Stomach (tissue), 9 donors: ENCODE results near the gene RPS15. TPM values are rescaled to one million over a fixed set of nuclear protein-coding genes. Genes with fewer than 3 reads are reported as not detected.

Source experiments
- DNase-seq, 2 donors: peaks; one replicate each; pipeline versions ENCODE4 v3.0.0 to v3.0.0-alpha.2; 2013 to 2019
- H3K27ac ChIP-seq, 5 donors: fragments of 200-600 bp in 4 of 5; sonication (generic) in 4 of 5; one replicate each; pipeline ENCODE4 v1.5.1; 2013 to 2019; ENCODE audit warnings: mild to moderate bottlenecking in 1 of 5, moderate library complexity in 1 of 5
- H3K27me3 ChIP-seq, 3 donors: fragments of 200-600 bp; sonication (generic); one replicate each; pipeline ENCODE4 v1.5.1; 2017 to 2019; ENCODE audit warnings: mixed run types in 1 of 3
- H3K36me3 ChIP-seq, 4 donors: fragments of 200-600 bp; sonication (generic); 1 replicate in 3 of 4; 2 replicates in 1 of 4; pipeline ENCODE4 v1.5.1; 2016 to 2019
- H3K4me1 ChIP-seq, 4 donors: fragments of 200-600 bp; sonication (generic); one replicate each; pipeline ENCODE4 v1.5.1; 2016 to 2019
- H3K4me3 ChIP-seq, 4 donors: fragments of 200-600 bp; sonication (generic) in 3 of 4; one replicate each; pipeline ENCODE4 v1.5.1; 2016 to 2019; ENCODE audit warnings: mild to moderate bottlenecking in 1 of 4
- H3K9me3 ChIP-seq, 4 donors: fragments of 200-600 bp; sonication (generic); one replicate each; pipeline ENCODE4 v1.5.1; 2016 to 2019
- CTCF ChIP-seq, 7 experiments: fragments of 450-650 bp in 4 of 7; fragments of 200-600 bp in 3 of 7; sonication (generic) in 3 of 7; IDR thresholded peaks; one replicate each; pipeline ENCODE4 v1.5.1; 2016 to 2019; ENCODE audit warnings: antibody characterized with exemption in 7 of 7, control low read depth in 2 of 7, mild to moderate bottlenecking in 1 of 7
- EP300 ChIP-seq: sonication (generic); formaldehyde crosslinking; IDR thresholded peaks from one replicate; pipeline ENCODE4 v1.6.1; 2017; ENCODE audit warnings: antibody characterized with exemption
- POLR2A ChIP-seq, 4 donors: fragments of 450-650 bp; IDR thresholded peaks; one replicate each; pipeline ENCODE4 v1.6.1; 2016; ENCODE audit warnings: antibody characterized with exemption in 4 of 4, control low read depth in 2 of 4, mild to moderate bottlenecking in 1 of 4, moderate library complexity in 1 of 4
- POLR2AphosphoS5 ChIP-seq, 3 donors: sonication (generic); formaldehyde crosslinking; IDR thresholded peaks; one replicate each; pipeline ENCODE4 v1.6.1; 2016; ENCODE audit warnings: antibody characterized with exemption in 3 of 3
- WGBS, 5 donors: extraction: QIAGEN DNeasy Blood & Tissue Kit in 3 of 5; methylation state at CpG; one replicate each; pipeline versions ENCODE4 v1.1.5 to v1.1.7; 2013 to 2018; 5-methylcytosine and 5-hydroxymethylcytosine counted together
- intact Hi-C: fragments of 100-400 bp; cut with DNase I; formaldehyde crosslinking; loops from one replicate; pipeline ENCODE4 v1.15.1; 2023; ENCODE audit warnings: low total_unique reads
- polyA plus RNA-seq, 3 donors: library from polyadenylated mRNA; stranded (reverse); fragments of 200-250 nt; gene quantifications; one replicate each; pipeline ENCODE4 v1.2.3, GENCODE V29; 2013
- total RNA-seq, 5 donors: library from RNA; depleted of rRNA; stranded (reverse); fragments of >200 nt; gene quantifications; one replicate each; pipeline versions ENCODE4 v1.1.0 to v1.2.3, GENCODE V29; 2014 to 2016
- donor health status: healthy with polysubstance abuse.
- donor health status: Bipolar disorder and iron deficiency.
- donor health status: healthy.

The RPS15 gene
- total and polyA plus RNA-seq, 8 donors = 428 to 4,539 (median 2,187) TPM

GRCh38 chr19:1396019-1396767 is 42.0 kb upstream of the RPS15 start:
- no peak for DNase-seq
- WGBS, 5 donors = 29 to 46% (median 43%) methylated on average over 8 to 25 of the region's 25 CpGs
- no peak overlapping the region for H3K27ac ChIP-seq
- intact Hi-C loops = no loop called here
- peaks cover 0 to 7% (median 0%) of the 10 kb centered on the region in 3 donors for H3K27me3 ChIP-seq
- H3K36me3 ChIP-seq = peaks cover 18 to 36% (median 34%) of the 10 kb centered on the region in 4 donors
- H3K4me3 ChIP-seq = no peak overlapping the region
- TF ChIP-seq POLR2A (IDR thresholded peaks at IDR 0.05) (no peak), POLR2AphosphoS5 (IDR thresholded peaks at IDR 0.05) (no peak), CTCF (IDR thresholded peaks at IDR 0.05) (no peak), EP300 (no peak)
- H3K4me1 ChIP-seq = peaks cover 38 to 51% (median 49%) of the 10 kb centered on the region in 4 donors
- no peaks in the 10 kb centered on the region for H3K9me3 ChIP-seq

GRCh38 chr19:1396768-1397679 is 41.2 kb upstream of the RPS15 start:
- intact Hi-C loops = no loop called here
- Histone ChIP-seq H3K27ac (no peak overlapping the region), H3K9me3 (no peaks in the 10 kb centered on the region), H3K4me3 (no peak overlapping the region), H3K4me1 (peaks cover 46 to 59% (median 58%) of the 10 kb centered on the region in 4 donors), H3K36me3 (peaks cover 17 to 28% (median 26%) of the 10 kb centered on the region in 4 donors), H3K27me3 (peaks cover 0 to 13% (median 0%) of the 10 kb centered on the region in 3 donors)
- 60 to 81% (median 75%) methylated on average over 20 to 42 of the region's 42 CpGs for WGBS, 5 donors
- DNase-seq = no peak
- no peak for TF ChIP-seq CTCF (IDR thresholded peaks at IDR 0.05)
- no peak for TF ChIP-seq POLR2AphosphoS5 (IDR thresholded peaks at IDR 0.05)
- no peak for TF ChIP-seq POLR2A (IDR thresholded peaks at IDR 0.05)
- TF ChIP-seq EP300 = no peak

GRCh38 chr19:1397838-1398237 is 40.4 kb upstream of the RPS15 start:
- WGBS, 5 donors = 89 to 93% (median 91%) methylated on average over 8 to 9 of the region's 9 CpGs
- H3K9me3 ChIP-seq = no peaks in the 10 kb centered on the region
- no peak for DNase-seq

More at GRCh38 chr19:1397838-1398237, 40.4 kb upstream of the RPS15 start:
- H3K4me3 ChIP-seq = no peak overlapping the region
- H3K27me3 ChIP-seq = peaks cover 0 to 16% (median 0%) of the 10 kb centered on the region in 3 donors
- intact Hi-C loops = no loop called here
- TF ChIP-seq EP300 = no peak
- no peak for TF ChIP-seq CTCF (IDR thresholded peaks at IDR 0.05)
- TF ChIP-seq POLR2AphosphoS5 (IDR thresholded peaks at IDR 0.05) = no peak
- no peak for TF ChIP-seq POLR2A (IDR thresholded peaks at IDR 0.05)
- peaks cover 46 to 67% (median 66%) of the 10 kb centered on the region in 4 donors for H3K4me1 ChIP-seq
- H3K36me3 ChIP-seq = peaks cover 9 to 20% (median 18%) of the 10 kb centered on the region in 4 donors
- H3K27ac ChIP-seq = no peak overlapping the region
